CD4-positive, alpha-beta memory T cell (primary cell): ENCODE results near the gene TMEM95. TPM values are rescaled to one million over a fixed set of nuclear protein-coding genes. Genes with fewer than 3 reads are reported as not detected.

Experiments used
- CTCF ChIA-PET: fragments of 350-600 bp; sonication (Branson Sonifier 250); formaldehyde crosslinking; loops from one replicate; lab custom pipeline; 2021; ENCODE audit warnings: inconsistent platforms; ENCODE audit not compliant: partially characterized antibody; lab: Charles Lee
- POLR2A ChIA-PET: fragments of 350-600 bp; sonication (Branson Sonifier 250); formaldehyde crosslinking; loops from one replicate; lab custom pipeline; 2021; ENCODE audit not compliant: partially characterized antibody; lab: Charles Lee
- DNase-seq, 5 donors: peaks; one replicate each; pipeline versions ENCODE4 v3.0.0 to v3.0.0-alpha.2; 2020 to 2022; ENCODE audit warnings: mixed read lengths in 1 of 5
- H3K27ac ChIP-seq: one replicate; pipeline ENCODE4 v1.7.0; 2013; ENCODE audit warnings: low read depth, low read length
- H3K27me3 ChIP-seq: 2 replicates; pipeline ENCODE4 v1.7.0; 2013; ENCODE audit warnings: mild to moderate bottlenecking, low read length, moderate library complexity; ENCODE audit not compliant: insufficient read depth
- H3K36me3 ChIP-seq: 2 replicates; pipeline ENCODE4 v1.7.0; 2013; ENCODE audit warnings: mild to moderate bottlenecking, low read length, moderate library complexity; ENCODE audit not compliant: insufficient read depth
- H3K4me1 ChIP-seq: 2 replicates; pipeline ENCODE4 v1.7.0; 2013; ENCODE audit warnings: mild to moderate bottlenecking, low read length, moderate library complexity; ENCODE audit not compliant: insufficient read depth
- H3K4me3 ChIP-seq, 2 donors: one replicate each; pipeline ENCODE4 v1.7.0; 2013; ENCODE audit warnings: low read length in 2 of 2, mild to moderate bottlenecking in 1 of 2
- H3K9me3 ChIP-seq, 2 donors: one replicate each; pipeline ENCODE4 v1.7.0; 2013; ENCODE audit warnings: low read length in 2 of 2, control low read depth in 1 of 2; ENCODE audit not compliant: control insufficient read depth in 1 of 2
- H3K27ac Mint-ChIP-seq, 7 donors: one replicate each; pipeline ENCODE4 v1.8.0; 2020 to 2021; ENCODE audit warnings: mixed read lengths in 7 of 7, mild to moderate bottlenecking in 6 of 7, inconsistent platforms in 3 of 7, moderate library complexity in 3 of 7
- H3K27me3 Mint-ChIP-seq, 2 donors: one replicate each; pipeline ENCODE4 v1.8.0; 2020 to 2021; ENCODE audit warnings: mixed read lengths in 2 of 2
- H3K36me3 Mint-ChIP-seq, 2 donors: one replicate each; pipeline ENCODE4 v1.8.0; 2020 to 2021; ENCODE audit warnings: mixed read lengths in 2 of 2, inconsistent platforms in 1 of 2, mild to moderate bottlenecking in 1 of 2
- H3K4me1 Mint-ChIP-seq, 4 donors: one replicate each; pipeline ENCODE4 v1.8.0; 2020 to 2021; ENCODE audit warnings: mixed read lengths in 4 of 4, mild to moderate bottlenecking in 1 of 4
- H3K4me3 Mint-ChIP-seq, 8 donors: one replicate each; pipeline ENCODE4 v1.8.0; 2020 to 2021; ENCODE audit warnings: mixed read lengths in 8 of 8, mild to moderate bottlenecking in 7 of 8, moderate library complexity in 6 of 8, inconsistent platforms in 3 of 8
- H3K9me3 Mint-ChIP-seq, 8 donors: one replicate each; pipeline ENCODE4 v1.8.0; 2020 to 2021; ENCODE audit warnings: mixed read lengths in 8 of 8, mild to moderate bottlenecking in 5 of 8, inconsistent platforms in 3 of 8, moderate library complexity in 1 of 8
- intact Hi-C: fragments of 100-400 bp; cut with micrococcal nuclease; formaldehyde crosslinking; loops from one replicate; pipeline ENCODE4 v1.15.1; 2023
- polyA plus RNA-seq, 2 donors: library from polyadenylated mRNA; unstranded; fragments of 300-500 nt; fragmentation: Illumina TruSeq; gene quantifications; one replicate each; pipeline ENCODE4 v1.2.3, GENCODE V29; 2021
- total RNA-seq, 2 experiments: library from RNA; stranded (reverse); gene quantifications; one replicate each; pipeline ENCODE4 v1.2.3, GENCODE V29; 2021

The TMEM95 gene
- total and polyA plus RNA-seq, 4 experiments from 2014 or later: not detected

- Histone ChIP-seq H3K4me1 (peaks cover 17% of the 10 kb centered on the region), H3K27me3 (no peaks in the 10 kb centered on the region), H3K4me3 (peak overlapping the region; percentile 73 to 77), H3K27ac (peak overlapping the region; percentile 51), H3K36me3 (no peaks in the 10 kb centered on the region), H3K9me3 (no peaks in the 10 kb centered on the region)
- intact Hi-C loops: loop anchor here (1.0 kb wide), 10 partner anchors 11 to 281 kb away; partner anchors contain the start of genes ACAP1, EIF5A, ELP5 and NEURL4
- Mint-ChIP-seq H3K36me3 (peaks cover 0 to 7% of the 10 kb centered on the region in 2 donors), H3K9me3 (no peaks in the 10 kb centered on the region), H3K27me3 (peaks cover 2% of the 10 kb centered on the region in 2 donors), H3K27ac (peak overlapping the region; percentile 89 to 99 (median 98)), H3K4me1 (peaks cover 15 to 47% (median 20%) of the 10 kb centered on the region in 4 donors), H3K4me3 (peak overlapping the region; percentile 93 to 98 (median 97))
- ChIA-PET CTCF (interaction anchor here (0.8 to 2.9 kb wide), 2 partner anchors 32 to 49 kb away, joined by 4 to 23 read pairs; partner anchors contain the start of gene TMEM102), POLR2A (interaction anchor here (0.6 to 3.7 kb wide), 20 partner anchors 11 to 734 kb away, joined by 3 to 69 read pairs (median 8); partner anchors contain the start of genes ACAP1, MPDU1, NEURL4 and PLSCR3)
- peak in 1 of 5 donors; percentile 83 for DNase-seq
These were observed 49.9 kb downstream of the TMEM95 start for GRCh38 chr17:7404737-7405349.

- POLR2A ChIA-PET: interaction anchor here (3.4 to 3.7 kb wide), 2 partner anchors 11 to 21 kb away, joined by 14 to 49 read pairs; partner anchors contain the start of gene PLSCR3
These were observed 50.6 kb downstream of the TMEM95 start for GRCh38 chr17:7405350-7406234.

GRCh38 chr17:7406235-7406825 lies 51.4 kb downstream of the TMEM95 start:
- DNase-seq: no peak
- H3K36me3 Mint-ChIP-seq: peaks cover 0 to 7% of the 10 kb centered on the region in 2 donors
- peaks cover 2% of the 10 kb centered on the region in 2 donors for H3K27me3 Mint-ChIP-seq
- H3K9me3 Mint-ChIP-seq: no peaks in the 10 kb centered on the region
- no peak overlapping the region for H3K4me3 ChIP-seq
- no peaks in the 10 kb centered on the region for H3K9me3 ChIP-seq
- H3K4me3 Mint-ChIP-seq: peak overlapping the region in 7 of 8 donors; percentile 48 to 81 (median 66)
- no peak overlapping the region for H3K27ac ChIP-seq
- ChIA-PET POLR2A (interaction anchor here (3.4 kb wide), 1 partner anchor 22 kb away, joined by 14 read pairs; no protein-coding TSS in a partner anchor), CTCF (no interaction called here)
- peak overlapping the region in 4 of 7 donors; percentile 22 to 91 (median 66) for H3K27ac Mint-ChIP-seq
- H3K27me3 ChIP-seq: no peaks in the 10 kb centered on the region
- intact Hi-C loops: no loop called here
- H3K4me1 ChIP-seq: peaks cover 17% of the 10 kb centered on the region
- no peaks in the 10 kb centered on the region for H3K36me3 ChIP-seq
- H3K4me1 Mint-ChIP-seq: peaks cover 15 to 48% (median 20%) of the 10 kb centered on the region in 4 donors

More at GRCh38 chr17:7405350-7406234, 50.6 kb downstream of the TMEM95 start:
- Histone ChIP-seq H3K4me1 (peaks cover 17% of the 10 kb centered on the region), H3K27ac (peak overlapping the region; percentile 51), H3K9me3 (no peaks in the 10 kb centered on the region), H3K4me3 (peak overlapping the region; percentile 23 to 77), H3K36me3 (no peaks in the 10 kb centered on the region), H3K27me3 (no peaks in the 10 kb centered on the region)
- Mint-ChIP-seq H3K36me3 (peaks cover 0 to 7% of the 10 kb centered on the region in 2 donors), H3K4me1 (peaks cover 15 to 48% (median 20%) of the 10 kb centered on the region in 4 donors), H3K27ac (peak overlapping the region; percentile 70 to 92 (median 86)), H3K27me3 (peaks cover 2% of the 10 kb centered on the region in 2 donors), H3K9me3 (no peaks in the 10 kb centered on the region), H3K4me3 (peak overlapping the region; percentile 74 to 89 (median 80))
- no peak for DNase-seq
- CTCF ChIA-PET: no interaction called here
- intact Hi-C loops: no loop called here

Other genes starting within 250 kb of the TMEM95 start
Only the 30 nearest of the 36 such genes appear.
- not detected for gene ASGR1, start 175.8 kb upstream of the TMEM95 start, total RNA-seq
- not detected for gene ASGR1, start 175.8 kb upstream of the TMEM95 start, polyA plus RNA-seq
- gene DLG4, start 135.3 kb upstream of the TMEM95 start, total RNA-seq: 1 to 10 TPM; 7.2 to 7.6 TPM
- under 1 TPM; 0.44 to 0.50 TPM for gene DLG4, start 135.3 kb upstream of the TMEM95 start, polyA plus RNA-seq
- 100 to 1,000 TPM; 340 to 342 TPM for gene ACADVL, start 135.2 kb upstream of the TMEM95 start, total RNA-seq
- 100 to 1,000 TPM; 110 to 118 TPM for gene ACADVL, start 135.2 kb upstream of the TMEM95 start, polyA plus RNA-seq
- 10 to 100 TPM; 75.1 to 76.8 TPM for gene DVL2, start 120.6 kb upstream of the TMEM95 start, total RNA-seq
- gene DVL2, start 120.6 kb upstream of the TMEM95 start, polyA plus RNA-seq: 10 to 100 TPM; 22.0 to 23.7 TPM
- 10 to 100 TPM; 45.8 to 55.8 TPM for gene PHF23, start 115.7 kb upstream of the TMEM95 start, total RNA-seq
- gene PHF23, start 115.7 kb upstream of the TMEM95 start, polyA plus RNA-seq: 10 to 100 TPM; 11.4 to 29.8 TPM
- gene GABARAP, start 112.7 kb upstream of the TMEM95 start, total RNA-seq: 100 to 1,000 TPM; 324 to 327 TPM
- 100 to 1,000 TPM; 741 to 896 TPM for gene GABARAP, start 112.7 kb upstream of the TMEM95 start, polyA plus RNA-seq
- 100 to 1,000 TPM; 145 to 157 TPM for gene CTDNEP1, start 103.4 kb upstream of the TMEM95 start, total RNA-seq
- gene CTDNEP1, start 103.4 kb upstream of the TMEM95 start, polyA plus RNA-seq: 10 to 100 TPM; 42.4 to 59.1 TPM
- gene ELP5, start 102.9 kb upstream of the TMEM95 start, total RNA-seq: 10 to 100 TPM; 29.8 to 30.9 TPM
- 10 to 100 TPM; 68.0 to 71.3 TPM for gene ELP5, start 102.9 kb upstream of the TMEM95 start, polyA plus RNA-seq
- gene CLDN7, start 92.7 kb upstream of the TMEM95 start, total RNA-seq: 1 to 10 TPM in 1 of 2 experiments, under 1 TPM in 1; 0.39 to 1.0 TPM
- gene CLDN7, start 92.7 kb upstream of the TMEM95 start, polyA plus RNA-seq: 1 to 10 TPM; 1.0 to 3.1 TPM
- not detected for gene SLC2A4, start 73.4 kb upstream of the TMEM95 start, total RNA-seq
- gene SLC2A4, start 73.4 kb upstream of the TMEM95 start, polyA plus RNA-seq: not detected
- under 1 TPM; 0.26 to 0.39 TPM for gene YBX2, start 60.5 kb upstream of the TMEM95 start, total RNA-seq
- not detected for gene YBX2, start 60.5 kb upstream of the TMEM95 start, polyA plus RNA-seq
- 100 to 1,000 TPM; 240 to 244 TPM for gene EIF5A, start 47.5 kb upstream of the TMEM95 start, total RNA-seq
- gene EIF5A, start 47.5 kb upstream of the TMEM95 start, polyA plus RNA-seq: 100 to 1,000 TPM; 230 to 850 TPM
- gene GPS2, start 39.8 kb upstream of the TMEM95 start, total RNA-seq: 100 to 1,000 TPM; 127 to 132 TPM
- gene GPS2, start 39.8 kb upstream of the TMEM95 start, polyA plus RNA-seq: 100 to 1,000 TPM; 101 to 120 TPM
- 10 to 100 TPM; 73.8 to 81.6 TPM for gene NEURL4, start 25.8 kb upstream of the TMEM95 start, total RNA-seq
- gene NEURL4, start 25.8 kb upstream of the TMEM95 start, polyA plus RNA-seq: 1 to 10 TPM in 1 of 2 donors, under 1 TPM in 1; 0.97 to 2.4 TPM
- gene ACAP1, start 18.6 kb upstream of the TMEM95 start, total RNA-seq: 100 to 1,000 TPM; 507 to 516 TPM
- gene ACAP1, start 18.6 kb upstream of the TMEM95 start, polyA plus RNA-seq: 100 to 1,000 TPM; 261 to 264 TPM
- 1 to 10 TPM; 3.5 to 4.3 TPM for gene KCTD11, start 3.0 kb upstream of the TMEM95 start, total RNA-seq
- gene KCTD11, start 3.0 kb upstream of the TMEM95 start, polyA plus RNA-seq: 1 to 10 TPM in 1 of 2 donors, under 1 TPM in 1; 0.33 to 1.8 TPM
- 10 to 100 TPM; 13.8 to 15.9 TPM for gene TNK1, start 25.9 kb downstream of the TMEM95 start, total RNA-seq
- gene TNK1, start 25.9 kb downstream of the TMEM95 start, polyA plus RNA-seq: 1 to 10 TPM; 1.7 to 2.1 TPM
- 10 to 100 TPM; 90.3 to 91.9 TPM for gene PLSCR3, start 39.4 kb downstream of the TMEM95 start, total RNA-seq
- gene PLSCR3, start 39.4 kb downstream of the TMEM95 start, polyA plus RNA-seq: 100 to 1,000 TPM; 174 to 242 TPM
- gene TMEM256, start 48.9 kb downstream of the TMEM95 start, total RNA-seq: 10 to 100 TPM; 35.4 to 38.3 TPM
- gene TMEM256, start 48.9 kb downstream of the TMEM95 start, polyA plus RNA-seq: 10 to 100 TPM; 49.9 to 51.1 TPM
- gene NLGN2, start 52.7 kb downstream of the TMEM95 start, total RNA-seq: 1 to 10 TPM; 8.8 to 9.8 TPM
- under 1 TPM in 1 of 2 donors, not detected in 1; 0.08 TPM for gene NLGN2, start 52.7 kb downstream of the TMEM95 start, polyA plus RNA-seq
- gene SPEM1, start 65.2 kb downstream of the TMEM95 start, total RNA-seq: not detected
- gene SPEM1, start 65.2 kb downstream of the TMEM95 start, polyA plus RNA-seq: not detected
- not detected for gene SPEM2, start 70.5 kb downstream of the TMEM95 start, total RNA-seq
- not detected for gene SPEM2, start 70.5 kb downstream of the TMEM95 start, polyA plus RNA-seq
- gene SPEM3, start 73.7 kb downstream of the TMEM95 start, total RNA-seq: not detected
- gene SPEM3, start 73.7 kb downstream of the TMEM95 start, polyA plus RNA-seq: not detected
- gene TMEM102, start 80.3 kb downstream of the TMEM95 start, total RNA-seq: 10 to 100 TPM; 20.8 to 21.8 TPM
- gene TMEM102, start 80.3 kb downstream of the TMEM95 start, polyA plus RNA-seq: 10 to 100 TPM; 14.6 to 29.2 TPM
- 1 to 10 TPM; 2.7 to 3.3 TPM for gene FGF11, start 84.4 kb downstream of the TMEM95 start, total RNA-seq
- under 1 TPM in 1 of 2 donors, not detected in 1; 0.14 TPM for gene FGF11, start 84.4 kb downstream of the TMEM95 start, polyA plus RNA-seq
- 1 to 10 TPM; 9.1 to 9.5 TPM for gene CHRNB1, start 89.9 kb downstream of the TMEM95 start, total RNA-seq
- 10 to 100 TPM; 24.1 to 29.2 TPM for gene CHRNB1, start 89.9 kb downstream of the TMEM95 start, polyA plus RNA-seq
- 10 to 100 TPM; 75.2 to 75.7 TPM for gene ZBTB4, start 124.5 kb downstream of the TMEM95 start, total RNA-seq
- gene ZBTB4, start 124.5 kb downstream of the TMEM95 start, polyA plus RNA-seq: 10 to 100 TPM in 1 of 2 donors, 1 to 10 TPM in 1; 4.6 to 21.2 TPM
- gene SLC35G6, start 126.3 kb downstream of the TMEM95 start, total RNA-seq: not detected
- not detected for gene SLC35G6, start 126.3 kb downstream of the TMEM95 start, polyA plus RNA-seq
- gene POLR2A, start 129.2 kb downstream of the TMEM95 start, total RNA-seq: 100 to 1,000 TPM; 178 to 191 TPM
- 10 to 100 TPM in 1 of 2 donors, 1 to 10 TPM in 1; 8.6 to 76.2 TPM for gene POLR2A, start 129.2 kb downstream of the TMEM95 start, polyA plus RNA-seq
- gene TNFSF12, start 193.9 kb downstream of the TMEM95 start, total RNA-seq: 10 to 100 TPM; 45.1 to 52.2 TPM
- gene TNFSF12, start 193.9 kb downstream of the TMEM95 start, polyA plus RNA-seq: 10 to 100 TPM; 45.8 to 72.8 TPM